ENCODE measurements around the gene OSBPL3. TPM values are rescaled to one million over a fixed set of nuclear protein-coding genes. Genes with fewer than 3 reads are reported as not detected.
"Not testable (repeated sequence)": the region's sequence is repeated elsewhere in the genome, so short reads cannot be mapped to it uniquely, and the experiment has no call there.

Gene OSBPL3
- total RNA-seq, 1 experiment from 2014 or later, result 13.7 TPM

DNA sequence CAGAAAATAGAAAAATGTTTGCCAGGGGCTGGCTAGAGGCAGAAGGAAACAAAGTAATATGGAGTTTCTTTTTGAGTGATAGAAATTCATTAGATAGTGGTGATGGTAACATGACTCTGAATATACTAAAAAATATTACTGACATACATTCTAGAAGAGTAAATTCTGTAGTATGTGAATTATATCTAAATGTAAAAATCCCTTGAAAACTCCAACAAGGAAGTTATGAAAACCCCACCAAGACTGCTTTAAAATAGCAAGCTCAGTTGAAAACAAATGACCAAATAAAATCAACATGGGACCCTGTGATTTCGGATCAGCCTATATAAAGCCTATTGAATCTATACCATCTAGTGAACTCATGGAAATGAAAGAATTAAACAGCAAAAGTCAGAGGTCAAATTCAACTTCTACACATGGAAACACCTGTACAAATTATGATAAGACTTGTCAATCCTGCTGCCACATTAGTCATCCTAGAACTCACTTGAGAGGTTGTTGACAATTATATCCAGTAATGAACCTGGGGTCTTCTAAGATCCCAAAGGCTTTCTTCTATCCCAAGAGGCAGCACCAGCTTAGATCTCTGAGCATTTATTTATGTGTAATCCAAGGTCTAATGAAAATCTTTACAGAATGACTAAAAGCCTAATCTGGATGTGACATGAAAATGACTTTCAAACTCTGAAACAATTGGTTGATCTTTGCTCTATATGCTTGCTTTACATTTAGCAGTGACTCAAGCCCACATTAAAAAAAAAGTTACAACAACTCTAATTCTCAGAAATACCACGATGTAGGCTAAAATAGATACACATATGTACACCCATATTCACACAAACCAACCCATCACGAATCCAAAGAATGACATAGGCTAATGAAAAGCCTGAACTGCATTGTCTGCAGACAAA, 59.3 kb downstream of the OSBPL3 start:
- DNase-seq (ENCODE audit: low spot score), result no peak

DNA sequence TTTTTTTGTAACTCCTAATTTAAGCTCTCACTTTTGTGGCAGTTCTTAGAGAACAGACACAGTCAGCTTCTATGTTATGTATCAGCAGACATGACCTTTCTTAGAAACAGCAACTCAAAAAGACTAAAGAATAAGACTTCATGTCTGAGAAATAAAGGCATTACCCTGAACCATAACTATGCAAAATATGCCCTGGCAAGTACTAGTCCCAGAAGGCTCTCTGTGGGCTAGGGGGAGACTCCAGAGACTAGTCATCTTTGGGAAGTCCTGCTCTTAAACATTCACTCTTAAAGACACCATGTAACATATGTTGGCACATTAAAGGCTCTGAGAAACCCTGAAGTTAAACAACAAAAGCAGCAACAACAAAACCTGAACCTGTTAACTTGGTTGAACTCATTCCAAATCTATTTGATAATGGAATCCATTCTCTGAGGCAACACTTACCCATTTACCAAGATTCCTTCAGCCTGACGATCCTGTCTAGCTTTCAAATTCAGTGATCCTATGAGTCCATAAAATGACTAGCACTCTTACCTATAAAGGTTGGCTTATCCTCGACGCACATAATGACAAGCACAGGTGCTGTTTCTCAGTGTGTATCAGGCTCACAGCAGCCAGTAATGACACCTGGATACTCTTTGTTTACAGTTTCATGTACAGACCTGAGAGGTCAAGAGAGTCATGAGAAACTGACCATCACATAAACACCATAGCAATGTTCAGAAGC, 62.3 kb downstream of the OSBPL3 start:
- DNase-seq (ENCODE audit: low spot score), result no peak

DNA sequence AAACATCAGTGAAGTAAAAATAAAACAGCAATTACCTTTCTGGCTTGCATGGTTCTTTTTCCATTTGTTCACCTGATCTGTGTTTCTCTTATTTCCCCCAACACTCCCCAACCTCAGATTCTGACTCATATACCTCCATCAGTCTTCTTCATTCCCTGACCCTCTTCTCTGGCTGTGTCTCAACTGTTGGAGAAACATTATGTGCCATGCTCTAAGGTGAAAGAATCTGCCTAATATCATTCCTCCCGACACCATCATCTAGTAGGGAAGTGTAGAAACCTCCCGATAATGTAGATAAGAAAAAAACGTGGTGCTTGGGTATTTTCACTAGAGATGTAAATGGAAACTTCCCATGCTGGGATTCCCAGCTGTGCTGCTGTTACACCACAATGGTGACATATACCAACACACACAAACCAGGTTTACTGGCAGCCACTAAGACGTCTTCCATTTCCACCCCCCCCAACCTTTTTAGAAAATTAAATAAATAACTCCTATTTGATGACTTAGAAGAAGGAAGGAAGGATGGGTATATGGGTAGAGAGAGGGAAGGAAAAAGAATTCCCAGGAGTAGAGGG, 63.4 kb downstream of the OSBPL3 start:
- no peak for DNase-seq (ENCODE audit: low spot score)

- DNase-seq (ENCODE audit: low spot score), result no peak
Measured at GRCh38 chr7:24914465-24914859, 65.5 kb downstream of the OSBPL3 start.

GRCh38 chr7:24913801-24914464, 66.0 kb downstream of the OSBPL3 start:
- no peak for DNase-seq (ENCODE audit: low spot score)

DNA sequence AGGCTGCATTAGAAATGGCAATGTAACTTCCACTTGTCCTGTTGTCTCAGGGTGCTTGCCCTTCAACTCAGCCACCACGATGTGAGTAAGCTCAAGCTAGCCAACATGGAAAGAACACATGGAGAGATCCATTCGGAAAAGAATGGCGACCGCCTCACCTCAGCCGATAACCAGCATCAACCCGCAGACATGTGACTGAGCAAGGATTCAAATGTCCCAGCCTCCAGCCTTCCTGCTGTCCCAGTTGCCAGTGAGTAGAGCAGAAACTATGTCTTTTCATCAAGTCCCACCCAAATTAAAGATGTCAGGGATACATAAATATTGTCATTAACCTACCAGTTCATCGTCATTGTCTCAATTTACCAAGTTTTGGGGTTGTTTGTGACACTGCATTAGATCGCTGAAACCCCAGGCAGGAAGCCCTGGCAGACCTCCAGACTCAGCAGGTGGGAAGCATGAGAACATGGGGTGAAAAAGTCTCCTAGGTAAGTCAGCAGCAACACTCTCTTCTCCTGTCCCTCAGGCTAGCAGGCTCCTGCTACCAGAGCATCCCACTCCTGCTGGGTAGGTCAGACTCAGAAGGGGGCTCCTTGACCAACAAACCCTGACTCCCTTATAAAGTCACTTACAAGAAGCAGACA, 67.0 kb downstream of the OSBPL3 start:
- no peak for DNase-seq (ENCODE audit: low spot score)

- DNase-seq (ENCODE audit: low spot score), result no peak
Measured at GRCh38 chr7:24912424-24912823, 67.6 kb downstream of the OSBPL3 start.

GRCh38 chr7:24911213-24911603, 68.8 kb downstream of the OSBPL3 start:
- no peak for DNase-seq (ENCODE audit: low spot score)

- DNase-seq (ENCODE audit: low spot score), result no peak
Measured at GRCh38 chr7:24910551-24911212, 69.3 kb downstream of the OSBPL3 start.

DNA sequence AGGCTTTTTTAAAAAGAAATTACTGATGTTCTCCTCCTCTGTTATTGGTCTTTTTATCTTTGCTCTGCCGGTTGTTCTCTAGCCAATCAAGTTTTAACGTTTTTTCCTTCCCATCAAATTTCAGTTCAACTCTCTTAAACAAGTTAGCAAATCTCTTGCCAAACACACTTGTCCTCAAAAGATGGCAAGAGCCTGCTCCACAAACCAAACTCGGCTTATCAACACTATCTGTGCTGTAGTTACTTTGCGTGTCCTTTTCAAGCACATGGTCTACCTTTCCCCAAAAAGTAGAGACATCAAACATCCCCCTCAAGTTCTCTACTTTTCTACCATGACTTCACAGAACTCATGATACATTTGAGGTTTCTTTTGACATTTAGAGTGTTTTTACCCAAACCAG, 71.3 kb downstream of the OSBPL3 start:
- DNase-seq (ENCODE audit: low spot score), result no peak

- DNase-seq (ENCODE audit: low spot score), result no peak
Measured at GRCh38 chr7:24908166-24908565, 71.8 kb downstream of the OSBPL3 start.

- peak; percentile 53 for DNase-seq (ENCODE audit: low spot score)
Measured at GRCh38 chr7:24907311-24907886, 72.6 kb downstream of the OSBPL3 start.

- DNase-seq (ENCODE audit: low spot score), result no peak
Measured at GRCh38 chr7:24905996-24906770, 73.8 kb downstream of the OSBPL3 start.

GRCh38 chr7:24903992-24904391, 76.0 kb downstream of the OSBPL3 start:
- DNase-seq (ENCODE audit: low spot score), result not testable (repeated sequence)

GRCh38 chr7:24903559-24903958, 76.4 kb downstream of the OSBPL3 start:
- no peak for DNase-seq (ENCODE audit: low spot score)

DNA sequence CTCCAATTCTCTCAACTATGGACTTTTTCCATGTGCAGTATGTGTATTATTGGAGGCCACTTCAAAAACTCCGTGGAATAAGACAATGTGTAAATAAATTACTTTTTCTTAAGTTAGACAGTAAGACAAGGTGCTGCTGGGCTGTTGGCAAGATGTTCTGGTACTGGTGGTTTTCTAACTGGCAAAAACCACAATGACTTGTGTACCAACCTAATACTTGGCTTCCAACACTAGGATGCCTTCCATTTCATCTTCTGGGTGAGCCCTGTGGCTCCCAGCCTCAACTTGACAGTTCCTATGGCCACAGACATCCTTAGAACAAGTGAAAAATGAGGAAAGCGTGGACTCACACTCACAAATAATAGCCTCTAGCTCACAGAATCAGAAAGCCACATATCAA, 77.0 kb downstream of the OSBPL3 start:
- no peak for DNase-seq (ENCODE audit: low spot score)

- no peak for DNase-seq (ENCODE audit: low spot score)
Measured at GRCh38 chr7:24902276-24902675, 77.7 kb downstream of the OSBPL3 start.

DNA sequence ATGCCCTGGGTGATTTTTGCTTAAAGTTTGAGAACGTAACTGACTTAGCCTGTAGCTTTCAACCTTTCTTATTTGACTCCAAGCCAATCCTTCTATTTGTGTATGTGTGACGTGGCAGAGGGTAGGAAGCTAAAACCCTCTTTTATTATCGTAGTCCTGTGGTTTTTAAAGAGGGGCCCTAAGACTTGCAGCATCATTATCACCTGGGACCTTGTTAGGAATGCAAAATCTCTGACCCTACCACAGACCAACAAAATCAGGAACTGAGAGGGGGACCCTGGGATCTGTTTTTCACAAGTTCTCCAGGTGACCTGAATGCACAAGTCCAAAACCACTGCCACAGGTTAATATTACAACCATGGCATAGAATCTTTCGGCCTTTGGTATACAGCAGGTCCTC, 80.1 kb downstream of the OSBPL3 start:
- no peak for DNase-seq (ENCODE audit: low spot score)

DNA sequence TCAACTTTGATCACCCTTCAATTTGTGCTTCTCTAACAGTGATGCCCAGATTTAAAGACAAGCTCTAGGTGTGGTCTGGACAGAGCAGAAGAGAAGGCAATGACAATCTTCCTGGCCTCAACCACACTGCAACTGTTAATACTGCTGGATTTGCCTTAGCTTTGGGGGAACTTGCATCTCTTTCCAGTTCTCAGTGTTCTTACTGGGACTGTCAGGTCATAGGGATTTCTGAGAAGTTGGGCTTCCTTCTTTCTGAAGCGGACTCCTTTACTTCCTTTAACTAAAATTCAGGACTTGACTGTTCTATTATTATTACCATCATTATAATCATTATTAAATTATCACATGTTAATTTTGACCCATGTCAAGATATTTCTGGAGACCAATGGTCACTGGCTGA, 80.8 kb downstream of the OSBPL3 start:
- no peak for DNase-seq (ENCODE audit: low spot score)

DNA sequence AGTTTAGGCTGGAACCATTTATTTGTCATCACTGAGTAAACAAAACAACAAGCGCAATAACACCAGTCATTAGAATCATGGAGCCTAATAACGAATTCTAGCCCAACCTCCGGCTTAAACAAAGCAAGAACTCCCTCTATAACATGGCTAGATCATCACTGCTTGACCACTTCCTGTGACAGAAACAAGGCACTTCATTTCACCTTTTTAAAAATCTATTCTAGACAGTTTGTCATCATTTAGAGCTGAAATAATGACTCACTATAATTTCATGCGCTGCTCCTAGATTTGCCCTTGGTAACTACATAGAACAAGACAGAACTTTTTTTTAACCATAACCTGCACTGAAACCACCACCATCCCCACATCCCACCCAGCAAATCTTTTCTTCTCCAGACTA, 81.3 kb downstream of the OSBPL3 start:
- DNase-seq (ENCODE audit: low spot score), result no peak

All from HT-29 (cell line).